Stimulated activated CD4-positive, alpha-beta T cell treated with anti-CD3 and anti-CD28 coated beads, Interleukin-1b, Interleukin-23, amount 100 ng/mL, for 4 hours (primary cell): ENCODE results near the gene TCF7L1.
A peak's percentile ranks its signal among the peaks of the same experiment; 100 is the strongest.
"Not testable (repeated sequence)": the region's sequence is repeated elsewhere in the genome, so short reads cannot be mapped to it uniquely, and the experiment has no call there.

Experiments
- DNase-seq, 2 donors: peaks; one replicate each; pipeline ENCODE4 v3.0.0-alpha.2; 2020; ENCODE audit warnings: low read depth in 2 of 2

The TCF7L1 gene

GRCh38 chr2:85323351-85323987, 190.3 kb downstream of the TCF7L1 start:
- no peak for DNase-seq

GRCh38 chr2:85323988-85324367, 190.8 kb downstream of the TCF7L1 start:
- not testable (repeated sequence) for DNase-seq

- no peak for DNase-seq
Observed at GRCh38 chr2:85324639-85325465, 191.7 kb downstream of the TCF7L1 start.

GRCh38 chr2:85325466-85325811, 192.2 kb downstream of the TCF7L1 start:
- DNase-seq, result no peak

- no peak for DNase-seq
Observed at GRCh38 chr2:85326406-85327159, 193.4 kb downstream of the TCF7L1 start.

- peak in 1 of 2 donors; percentile 42 for DNase-seq
Observed at GRCh38 chr2:85327160-85327821, 194.1 kb downstream of the TCF7L1 start.

- DNase-seq, result peak; percentile 90 to 93
Observed at GRCh38 chr2:85327822-85328617, 194.8 kb downstream of the TCF7L1 start, which contains the start of gene TGOLN2. Gene TGOLN2 (minus strand): TSS chr2:85327989. CDS start chr2:85327962, 27 bp downstream.

- no peak for DNase-seq
Observed at GRCh38 chr2:85329181-85329651, 196.0 kb downstream of the TCF7L1 start.

GRCh38 chr2:85329701-85330100, 196.5 kb downstream of the TCF7L1 start:
- not testable (repeated sequence) for DNase-seq

- no peak for DNase-seq
Observed at GRCh38 chr2:85330839-85331636, 197.8 kb downstream of the TCF7L1 start.

- DNase-seq, result not testable (repeated sequence)
Observed at GRCh38 chr2:85333877-85334276, 200.7 kb downstream of the TCF7L1 start.

GRCh38 chr2:85334928-85335327, 201.7 kb downstream of the TCF7L1 start:
- no peak for DNase-seq

- DNase-seq, result no peak
Observed at GRCh38 chr2:85340034-85340892, 207.1 kb downstream of the TCF7L1 start.

- no peak for DNase-seq
Observed at GRCh38 chr2:85341269-85342029, 208.3 kb downstream of the TCF7L1 start.

GRCh38 chr2:85342156-85342555, 209.0 kb downstream of the TCF7L1 start:
- no peak for DNase-seq

- not testable (repeated sequence) for DNase-seq
Observed at GRCh38 chr2:85343207-85343895, 210.2 kb downstream of the TCF7L1 start.

GRCh38 chr2:85344356-85344954, 211.3 kb downstream of the TCF7L1 start:
- DNase-seq, result no peak
